GM19438 (cell line): Measurements from ENCODE around the gene CTNS.

Source experiments
- ATAC-seq: cut with Tn5 transposase; IDR thresholded peaks from one replicate; pipeline ENCODE4 v1.9.1; 2021; ENCODE audit warnings: low read depth; ENCODE audit not compliant: unreplicated experiment

Gene CTNS

DNA sequence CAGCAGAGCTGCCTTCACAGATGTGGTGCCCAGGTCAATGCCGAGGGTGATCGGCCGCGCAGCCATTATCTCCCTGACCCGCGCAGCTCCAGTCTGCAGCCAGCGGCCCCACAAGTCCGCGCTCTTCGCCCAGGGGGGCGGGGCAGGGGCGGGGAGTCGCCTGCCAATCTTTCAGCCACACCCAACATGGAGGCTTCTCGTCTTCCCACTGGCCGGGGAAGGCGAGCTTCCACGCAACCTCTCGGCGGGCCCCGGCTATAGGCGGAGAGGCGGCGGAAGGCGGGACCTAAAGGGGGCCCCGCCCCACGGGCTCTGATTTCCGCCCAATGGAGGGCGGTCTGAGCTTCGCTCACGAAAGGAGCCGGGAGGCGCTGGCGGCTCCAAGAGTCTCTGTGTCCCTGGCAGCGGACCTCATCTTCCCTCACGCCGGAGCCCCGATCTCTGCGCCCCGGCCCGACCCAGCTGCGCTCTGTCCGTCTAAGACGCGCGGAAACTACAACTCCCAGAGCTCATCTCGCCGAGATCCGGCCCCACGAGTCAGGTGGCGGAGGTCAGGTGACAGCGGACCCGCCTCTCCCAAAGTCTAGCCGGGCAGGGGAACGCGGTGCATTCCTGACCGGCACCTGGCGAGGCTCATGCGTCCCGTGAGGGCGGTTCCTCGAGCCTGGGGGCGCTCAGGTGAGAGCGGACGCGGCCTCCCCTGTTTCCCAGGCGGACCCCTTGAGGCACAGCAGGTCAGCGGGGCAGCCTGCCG lies at the start of gene CTNS, which contains the start of gene SHPK:
CTNS (plus strand) TSS at position 607 of the 754 bp plus-strand sequence. CDS start 3,447 bp downstream, outside the sequence.
SHPK (minus strand) TSS at position 97 of the 754 bp plus-strand sequence; CDS start at position 66, 31 bp downstream.
- peak; percentile 93 for ATAC-seq

GRCh38 chr17:3589784-3590183 lies 46.8 kb upstream of the CTNS start:
- ATAC-seq, result no peak

DNA sequence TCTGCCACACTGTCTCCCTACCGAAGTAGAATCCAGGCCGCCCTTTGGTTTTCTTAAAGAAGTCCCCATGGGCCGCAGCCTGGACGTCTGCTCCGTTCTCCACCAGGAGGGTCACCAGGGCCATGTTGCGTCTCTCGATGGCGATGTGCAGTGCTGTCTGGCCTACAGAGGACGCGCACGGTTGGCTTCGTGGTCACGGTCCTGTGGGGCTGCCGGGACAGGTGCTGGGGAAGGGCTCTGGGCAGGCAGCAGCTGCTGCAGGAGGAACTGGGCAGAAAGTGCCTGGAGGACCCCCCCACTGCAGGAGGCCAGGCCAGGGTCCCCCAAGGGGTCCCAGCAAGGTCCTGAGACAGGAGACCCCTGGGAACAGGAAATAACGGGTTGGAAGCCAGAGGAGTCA lies 46.3 kb upstream of the CTNS start:
- ATAC-seq, result no peak

DNA sequence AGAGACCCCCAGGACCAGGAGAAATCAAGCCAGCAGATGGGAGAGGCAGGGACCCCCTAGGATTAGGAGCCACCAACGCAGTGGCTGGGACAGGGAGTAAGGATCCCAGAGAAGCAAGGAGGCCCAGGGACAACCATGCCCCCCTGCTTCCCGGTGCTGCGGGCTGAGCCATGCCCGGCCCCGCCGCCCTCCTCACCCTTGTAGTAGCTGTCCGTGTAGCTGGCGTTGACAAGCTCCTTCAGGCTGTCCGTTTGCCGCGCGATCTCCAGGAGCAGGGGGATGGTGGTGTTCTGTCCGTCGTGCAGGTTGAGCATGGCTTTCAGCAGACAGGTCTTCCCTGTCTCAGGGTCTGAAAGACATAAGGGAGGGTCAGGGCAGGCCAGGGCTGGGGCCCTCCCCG lies 45.8 kb upstream of the CTNS start:
- no peak for ATAC-seq

GRCh38 chr17:3592216-3592860 lies 44.2 kb upstream of the CTNS start:
- ATAC-seq, result no peak

DNA sequence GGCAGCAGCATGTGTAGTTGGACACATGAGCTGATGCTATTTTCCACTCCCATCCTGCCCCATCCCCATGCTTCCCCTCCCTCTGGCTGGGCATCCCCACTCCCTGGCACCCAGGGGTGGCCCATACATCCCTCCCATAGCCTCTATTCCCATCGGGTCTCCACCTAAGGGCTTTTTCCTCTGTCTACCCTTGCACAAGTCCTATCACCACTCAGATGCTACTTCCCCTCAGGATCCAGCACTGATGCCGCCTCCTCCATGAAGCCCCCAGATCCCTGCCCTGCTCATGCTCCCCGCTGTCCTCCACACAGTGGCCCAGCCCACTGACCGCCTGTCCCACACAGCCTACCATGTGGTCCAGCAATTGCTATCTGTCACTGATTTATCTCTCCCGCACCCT lies 43.2 kb upstream of the CTNS start:
- no peak for ATAC-seq

DNA sequence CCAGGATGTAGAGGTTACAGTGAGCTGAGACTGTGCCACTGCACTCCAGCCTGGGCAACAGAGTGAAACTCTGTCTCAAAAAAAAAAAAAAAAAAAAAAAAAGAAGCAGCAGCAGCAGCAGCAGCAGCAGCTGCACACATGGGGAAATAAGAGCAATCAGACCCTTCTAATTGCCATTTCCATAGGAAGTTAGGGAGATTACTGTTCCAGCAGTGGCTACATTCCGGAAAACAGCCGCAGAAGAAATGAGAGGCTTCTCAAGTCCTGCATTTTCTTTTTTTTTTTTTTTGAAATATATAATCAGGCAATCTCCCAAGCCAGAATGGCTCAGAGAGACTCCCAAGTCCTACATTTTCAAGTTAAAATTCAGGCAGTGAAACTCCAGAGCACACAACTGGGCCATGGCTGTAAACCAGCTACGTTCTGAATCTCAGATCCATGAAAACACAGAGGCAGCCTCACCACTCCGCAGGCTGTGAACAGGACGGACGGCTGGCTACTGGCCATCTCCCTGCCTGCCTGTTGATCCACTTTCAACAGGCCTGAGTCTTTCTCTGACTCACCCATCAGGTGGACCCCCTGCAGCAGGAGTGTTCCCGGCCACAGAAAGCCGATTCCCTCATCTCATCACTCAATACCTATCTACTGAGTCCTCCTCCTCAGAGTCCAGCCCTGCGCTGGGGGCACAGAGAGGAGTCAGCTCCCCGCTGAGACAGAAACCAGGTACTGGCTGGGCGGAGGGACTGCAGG lies 42.3 kb upstream of the CTNS start:
- no peak for ATAC-seq

- no peak for ATAC-seq
These were observed 41.6 kb upstream of the CTNS start for GRCh38 chr17:3594976-3595375.

- no peak for ATAC-seq
These were observed 39.6 kb upstream of the CTNS start for GRCh38 chr17:3596804-3597464.

DNA sequence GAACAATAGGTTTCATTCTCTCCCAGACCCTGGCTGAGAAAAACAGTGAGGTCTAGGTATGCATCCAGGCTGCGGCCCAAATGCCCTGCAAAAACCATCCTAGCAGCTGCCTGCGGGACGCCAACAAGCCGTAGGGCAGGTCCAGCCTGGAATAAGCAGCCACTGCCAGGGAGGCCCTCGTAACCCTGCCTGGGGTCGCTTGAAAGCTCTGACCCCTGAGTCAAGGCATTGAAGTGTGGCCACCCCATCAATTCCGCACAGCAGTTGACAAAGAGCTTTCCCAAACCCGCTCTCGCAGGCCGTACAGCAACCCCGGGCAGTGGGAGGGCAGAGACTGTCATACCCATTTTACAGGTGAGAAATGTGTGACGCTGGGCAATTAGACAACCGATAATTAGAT lies 38.5 kb upstream of the CTNS start:
- no peak for ATAC-seq

- no peak for ATAC-seq
These were observed 35.9 kb upstream of the CTNS start for GRCh38 chr17:3600529-3601205.

DNA sequence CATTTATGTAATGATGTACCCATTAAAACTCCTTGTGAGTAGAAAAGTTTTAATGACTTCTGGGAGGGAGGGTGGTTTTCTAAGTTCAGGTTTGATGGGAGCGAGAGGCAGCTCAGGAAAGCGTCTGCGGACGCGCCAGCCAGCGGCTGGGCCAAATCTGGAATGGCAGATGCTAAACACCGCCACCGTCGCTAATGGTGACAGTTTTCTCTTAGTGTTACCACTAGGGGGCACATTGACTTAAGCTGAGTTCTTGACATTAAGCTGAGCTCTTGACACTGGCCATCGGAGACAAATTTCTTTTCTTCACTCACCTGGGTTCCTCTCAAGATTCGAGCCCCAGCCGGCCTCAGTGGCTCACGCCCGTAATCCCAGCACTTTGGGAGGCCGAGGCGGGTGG lies 34.1 kb upstream of the CTNS start:
- no peak for ATAC-seq

DNA sequence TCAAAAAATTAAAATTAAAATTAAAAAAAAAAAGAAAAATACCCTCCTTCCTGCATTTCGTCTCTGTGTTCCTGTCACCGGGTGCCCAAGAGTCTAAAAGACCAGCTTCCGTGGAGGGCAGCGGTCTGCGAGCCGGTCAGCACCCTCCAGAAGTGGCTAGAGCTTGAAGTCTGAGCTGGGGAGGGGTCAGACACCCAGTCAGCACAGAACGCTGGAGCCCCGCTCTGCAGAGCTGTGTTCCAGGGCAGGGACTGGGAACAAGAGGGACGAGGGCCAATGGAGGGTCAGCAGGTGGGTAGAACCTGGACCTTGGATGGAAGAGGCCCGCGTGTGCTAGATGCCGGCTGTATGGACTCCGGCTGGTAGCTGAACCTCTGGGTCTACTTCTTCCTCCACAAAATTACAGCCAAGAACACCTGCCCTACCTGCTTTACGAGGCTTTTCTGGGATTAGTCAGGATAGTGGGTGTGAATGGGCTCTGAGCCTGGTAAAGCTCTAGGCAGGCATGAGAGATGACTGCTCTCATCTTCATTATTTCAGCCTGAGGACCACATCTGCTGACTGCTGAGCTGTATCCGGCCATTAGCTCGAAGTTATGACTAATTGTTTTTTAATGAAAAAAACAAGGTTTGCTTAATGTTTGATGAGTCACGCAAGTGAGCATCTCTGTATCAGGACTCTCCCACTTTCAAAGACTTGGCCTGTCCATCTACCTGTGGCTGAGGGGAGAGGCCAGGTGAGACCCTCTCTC lies 33.3 kb upstream of the CTNS start:
- ATAC-seq, result no peak

DNA sequence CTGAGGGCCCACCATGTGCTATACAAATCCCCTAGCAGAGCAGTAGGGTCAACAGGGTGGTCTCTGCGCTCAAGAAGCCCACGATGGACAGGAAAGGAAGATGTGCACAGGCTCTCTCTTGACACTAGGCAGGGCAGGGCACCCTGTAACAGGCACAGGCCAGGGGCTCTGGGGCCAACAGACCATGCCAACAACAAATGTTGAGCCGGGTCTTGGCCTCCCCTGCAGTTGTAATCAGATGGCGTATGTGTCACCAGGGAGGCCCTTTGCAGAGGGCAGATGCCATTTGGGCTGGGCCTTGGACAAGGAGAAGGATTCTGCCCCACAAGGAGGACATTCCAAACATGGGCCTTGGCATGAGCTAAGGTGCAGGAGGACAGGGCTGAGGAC lies 32.7 kb upstream of the CTNS start:
- no peak for ATAC-seq

DNA sequence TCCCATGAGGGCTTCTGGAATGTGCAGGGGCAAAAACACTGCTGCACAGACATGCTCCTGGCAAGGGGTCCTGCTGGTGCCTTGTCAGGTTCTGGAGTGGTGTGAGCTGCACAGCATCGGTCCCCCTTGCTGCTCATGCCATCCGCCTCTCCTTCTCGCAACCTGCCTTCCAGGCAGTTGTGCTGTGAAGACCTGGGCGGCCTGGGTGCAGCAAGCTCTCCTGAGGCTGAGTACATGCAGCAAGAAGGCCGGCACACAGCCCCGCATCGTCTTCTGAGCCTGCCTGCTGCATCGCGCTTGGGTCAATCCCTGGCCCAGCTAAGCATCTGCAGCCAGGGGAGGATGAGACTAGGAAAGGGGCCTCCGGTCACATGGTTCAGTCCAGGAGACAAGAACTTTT lies 26.9 kb upstream of the CTNS start:
- no peak for ATAC-seq

DNA sequence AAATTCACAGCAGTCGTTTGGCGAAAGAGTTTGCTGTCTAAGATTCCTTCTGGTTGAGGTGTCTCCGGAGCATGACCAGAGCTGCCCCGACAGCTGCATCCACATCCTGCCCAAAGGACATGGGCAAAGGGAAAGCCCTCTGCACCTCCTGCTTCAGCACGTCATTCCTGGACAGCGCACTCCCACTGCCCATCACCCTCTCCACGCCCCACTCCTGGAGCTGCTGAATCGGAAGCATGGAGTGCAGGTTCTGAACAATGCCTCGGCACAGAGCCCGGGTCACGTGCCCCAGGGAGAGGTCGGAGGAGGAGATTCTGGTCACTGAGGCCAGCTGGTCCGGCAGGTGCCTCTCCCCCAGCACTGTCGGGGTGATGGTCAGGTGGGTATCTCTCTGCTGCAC lies 26.0 kb upstream of the CTNS start:
- no peak for ATAC-seq

GRCh38 chr17:3613124-3613523 lies 23.4 kb upstream of the CTNS start:
- no peak for ATAC-seq

- no peak for ATAC-seq
These were observed 21.2 kb upstream of the CTNS start for GRCh38 chr17:3615160-3615870.

DNA sequence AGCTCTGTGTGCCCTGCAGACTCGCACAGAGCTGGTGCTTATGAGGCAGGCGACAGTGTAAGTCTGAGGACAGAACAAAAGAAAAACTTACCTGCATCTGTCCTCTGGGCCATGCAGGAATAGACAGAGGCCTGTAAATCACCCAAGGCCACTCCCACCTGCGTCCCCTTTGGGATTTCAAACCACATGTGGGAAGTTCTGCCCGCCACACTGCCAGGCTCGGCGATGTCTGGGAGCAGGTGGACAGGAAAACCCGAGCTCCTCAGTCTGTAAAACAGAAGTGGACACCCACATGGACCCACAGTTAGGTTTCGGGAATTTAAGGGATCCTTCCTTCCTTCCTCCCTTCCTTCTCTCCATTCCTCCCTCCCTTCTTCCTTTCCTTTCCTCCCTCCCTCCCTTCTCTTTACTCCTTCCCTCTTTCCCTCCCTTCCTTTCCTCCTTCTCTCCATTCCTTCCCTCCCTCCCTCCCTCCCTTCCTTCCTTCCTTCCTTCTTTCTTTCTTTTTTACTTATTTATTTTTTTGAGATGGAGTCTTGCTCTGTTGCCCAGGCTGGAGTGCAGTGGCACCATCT lies 15.3 kb upstream of the CTNS start:
- no peak for ATAC-seq
